ENCODE measurements around the gene CDKN2C. TPM values are rescaled to one million over a fixed set of nuclear protein-coding genes. Genes with fewer than 3 reads are reported as not detected.

CDKN2C gene
- total and polyA plus RNA-seq, 2 donors (not counting 3 experiments of a cell fraction or from before 2014, with no cell fraction given), result 12.8 to 19.8 TPM

- peaks cover 66% of the 10 kb centered on the region for H3K79me2 ChIP-seq (ENCODE audit: control insufficient read depth, insufficient read depth, low read length)
- no peaks in the 10 kb centered on the region for H3K9me1 ChIP-seq (replicated peaks; ENCODE audit: control insufficient read depth, extremely low read depth, insufficient read depth, low read length)
- ChIA-PET POLR2A (no interaction called here), CTCF (no interaction called here)
- intact Hi-C loops (cut with micrococcal nuclease) (no loop called here), dilution Hi-C loops (cut with MboI; ENCODE audit: extremely low pct_ligation_motif_present, low sequenced_read_pairs) (no loop called here)
- FAIRE-seq, result no peak
- H4K20me1 ChIP-seq (replicated peaks; ENCODE audit: control insufficient read depth, extremely low read depth, insufficient read depth, low read length), result no peaks in the 10 kb centered on the region
- no TSS peak for BruUV-seq (replicated peaks)
- DNase-seq (ENCODE audit: low read depth, low spot score), result no peak
- no peaks in the 10 kb centered on the region for H3K4me1 ChIP-seq (ENCODE audit: control insufficient read depth, extremely low read depth, insufficient read depth, low read length)
- H3K4me3 ChIP-seq (replicated peaks in 1 of 3; ENCODE audit: insufficient read depth in 1 of 3, low read depth in 1 of 3, low read length in 3 of 3), result no peak overlapping the region
- H3K27me3 ChIP-seq (ENCODE audit: control insufficient read depth in 2 of 2, insufficient read depth in 2 of 2, low read length in 2 of 2), result no peaks in the 10 kb centered on the region
- no peaks in the 10 kb centered on the region for H3K36me3 ChIP-seq (ENCODE audit: control insufficient read depth in 2 of 2, extremely low read depth in 1 of 2, insufficient read depth in 2 of 2, low read length in 2 of 2)
- TF ChIP-seq GATA2 (IDR thresholded peaks at IDR 0.05; ENCODE audit: insufficient read depth, insufficient read length, low read depth, low read length), result no peak
- no peak for TF ChIP-seq POLR2A (IDR thresholded peaks at IDR 0.05; ENCODE audit: low read depth, low read length)
- no peak for TF ChIP-seq EZH2 (IDR thresholded peaks at IDR 0.05; ENCODE audit: borderline replicate concordance, low read depth, low read length, severe bottlenecking)
- TF ChIP-seq MYC (IDR thresholded peaks at IDR 0.05; ENCODE audit: low read depth, low read length), result no peak
- no peak for TF ChIP-seq JUN (IDR thresholded peaks at IDR 0.05; ENCODE audit: borderline replicate concordance, insufficient read depth, insufficient read length, low read depth)
- TF ChIP-seq MAX (IDR thresholded peaks at IDR 0.05; ENCODE audit: insufficient read depth, insufficient read length), result no peak
- H3K4me2 ChIP-seq (ENCODE audit: insufficient read depth, low read length), result no peak overlapping the region
- H3K27ac ChIP-seq (ENCODE audit: insufficient read depth, low read depth, low read length), result no peak overlapping the region
- H3K9me3 ChIP-seq (replicated peaks; ENCODE audit: control insufficient read depth, insufficient read depth, low read length), result no peaks in the 10 kb centered on the region
- no peak overlapping the region for H3K9ac ChIP-seq (replicated peaks; ENCODE audit: extremely low read depth, insufficient read depth, low read length)
- H2AFZ ChIP-seq (ENCODE audit: low read depth, low read length), result no peak overlapping the region
Observed at GRCh38 chr1:50923564-50923963, 46.5 kb upstream of the CDKN2C start.

GRCh38 chr1:50929376-50929958 lies 40.6 kb upstream of the CDKN2C start:
- intact Hi-C loops (cut with micrococcal nuclease), result loop anchor here (1.0 to 2.0 kb wide), 6 partner anchors 39 to 368 kb away; no protein-coding TSS in a partner anchor
- Histone ChIP-seq H3K9me3 (replicated peaks; ENCODE audit: control insufficient read depth, insufficient read depth, low read length) (no peaks in the 10 kb centered on the region), H2AFZ (ENCODE audit: low read depth, low read length) (no peak overlapping the region), H3K27ac (ENCODE audit: insufficient read depth, low read depth, low read length) (no peak overlapping the region), H3K4me3 (replicated peaks in 1 of 3; ENCODE audit: insufficient read depth in 1 of 3, low read depth in 1 of 3, low read length in 3 of 3) (no peak overlapping the region), H3K4me1 (ENCODE audit: control insufficient read depth, extremely low read depth, insufficient read depth, low read length) (no peaks in the 10 kb centered on the region), H4K20me1 (replicated peaks; ENCODE audit: control insufficient read depth, extremely low read depth, insufficient read depth, low read length) (no peaks in the 10 kb centered on the region), H3K4me2 (ENCODE audit: insufficient read depth, low read length) (no peak overlapping the region), H3K79me2 (ENCODE audit: control insufficient read depth, insufficient read depth, low read length) (peaks cover 48% of the 10 kb centered on the region), H3K36me3 (ENCODE audit: control insufficient read depth in 2 of 2, extremely low read depth in 1 of 2, insufficient read depth in 2 of 2, low read length in 2 of 2) (no peaks in the 10 kb centered on the region), H3K9ac (replicated peaks; ENCODE audit: extremely low read depth, insufficient read depth, low read length) (no peak overlapping the region), H3K9me1 (replicated peaks; ENCODE audit: control insufficient read depth, extremely low read depth, insufficient read depth, low read length) (no peaks in the 10 kb centered on the region), H3K27me3 (ENCODE audit: control insufficient read depth in 2 of 2, insufficient read depth in 2 of 2, low read length in 2 of 2) (no peaks in the 10 kb centered on the region)
- peak; percentile 23 to 36 for TF ChIP-seq CTCF (IDR thresholded peaks at IDR 0.05; ENCODE audit: extremely low read depth in 1 of 2, insufficient read depth in 1 of 2, low read depth in 1 of 2, low read length in 2 of 2)
- no peak for TF ChIP-seq EZH2 (IDR thresholded peaks at IDR 0.05; ENCODE audit: borderline replicate concordance, low read depth, low read length, severe bottlenecking)
- POLR2A ChIA-PET, result no interaction called here
- CTCF ChIA-PET, result interaction anchor here (0.6 to 2.5 kb wide), 58 partner anchors 9 to 606 kb away, joined by 3 to 100 read pairs (median 5); partner anchors contain the start of genes CDKN2C and FAF1
- DNase-seq (ENCODE audit: low read depth, low spot score) (peak; percentile 52), FAIRE-seq (peak; percentile 67)
- BruUV-seq (replicated peaks), result no TSS peak
- dilution Hi-C loops (cut with MboI; ENCODE audit: extremely low pct_ligation_motif_present, low sequenced_read_pairs), result no loop called here
